Sigmoid colon (tissue), 4 donors: ENCODE measurements around the gene AASS.

Experiments used
- EP300 ChIP-seq, 4 donors: sonication (generic); formaldehyde crosslinking; IDR thresholded peaks; one replicate each; pipeline ENCODE4 v1.6.1; 2017; ENCODE audit warnings: antibody characterized with exemption in 4 of 4
- POLR2A ChIP-seq, 2 donors: fragments of 450-650 bp; IDR thresholded peaks; one replicate each; pipeline ENCODE4 v1.6.1; 2016; ENCODE audit warnings: antibody characterized with exemption in 2 of 2, mild to moderate bottlenecking in 2 of 2, moderate library complexity in 2 of 2
- POLR2AphosphoS5 ChIP-seq, 4 donors: sonication (generic); formaldehyde crosslinking; IDR thresholded peaks; one replicate each; pipeline ENCODE4 v1.6.1; 2017; ENCODE audit warnings: antibody characterized with exemption in 4 of 4
- TF ChIP-seq, protein P1 (sequence below), 4 experiments: fragments of 450-650 bp in 3 of 4; fragments of 200-600 bp in 1 of 4; IDR thresholded peaks; one replicate each; pipeline ENCODE4 v1.5.1; 2016 to 2019; ENCODE audit warnings: antibody characterized with exemption in 4 of 4, mild to moderate bottlenecking in 3 of 4, moderate library complexity in 2 of 4

DNA sequence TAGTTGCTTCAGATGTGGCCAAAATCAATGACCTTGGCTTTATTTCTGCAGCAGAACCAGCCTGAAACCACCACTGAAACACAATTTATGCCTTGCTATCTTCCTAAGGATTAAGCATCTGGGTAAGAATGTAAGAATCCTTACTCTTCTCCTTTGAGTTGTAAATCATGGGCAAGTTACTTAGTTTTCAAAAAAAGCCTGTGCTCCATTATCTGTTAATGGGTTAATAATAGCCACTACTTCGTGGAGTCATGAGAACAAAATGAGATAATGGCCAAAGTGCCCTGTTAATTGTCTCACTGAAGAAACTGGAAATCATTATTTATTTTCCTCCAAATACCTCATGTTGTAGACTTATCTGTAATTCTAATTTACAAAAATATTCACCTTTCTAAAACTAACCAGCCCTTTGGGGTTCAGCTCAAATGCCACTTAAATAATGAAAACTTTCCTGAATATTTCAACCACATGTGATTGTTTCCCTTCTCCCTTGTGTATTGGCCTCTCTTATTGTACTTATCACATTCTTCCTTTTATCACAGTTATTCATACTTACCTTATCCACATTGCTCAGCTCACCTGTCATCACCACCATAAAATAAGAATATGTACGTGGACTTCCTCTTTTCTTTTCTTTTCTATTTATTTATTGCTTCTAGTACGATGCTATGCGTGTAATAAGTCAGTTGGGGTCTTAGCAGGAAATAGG lies 2.0 kb upstream of the AASS start:
- TF ChIP-seq EP300 (IDR thresholded peaks at IDR 0.05) (no peak), POLR2A (IDR thresholded peaks at IDR 0.05) (no peak), POLR2AphosphoS5 (IDR thresholded peaks at IDR 0.05) (no peak)
- TF ChIP-seq, protein P1, sequence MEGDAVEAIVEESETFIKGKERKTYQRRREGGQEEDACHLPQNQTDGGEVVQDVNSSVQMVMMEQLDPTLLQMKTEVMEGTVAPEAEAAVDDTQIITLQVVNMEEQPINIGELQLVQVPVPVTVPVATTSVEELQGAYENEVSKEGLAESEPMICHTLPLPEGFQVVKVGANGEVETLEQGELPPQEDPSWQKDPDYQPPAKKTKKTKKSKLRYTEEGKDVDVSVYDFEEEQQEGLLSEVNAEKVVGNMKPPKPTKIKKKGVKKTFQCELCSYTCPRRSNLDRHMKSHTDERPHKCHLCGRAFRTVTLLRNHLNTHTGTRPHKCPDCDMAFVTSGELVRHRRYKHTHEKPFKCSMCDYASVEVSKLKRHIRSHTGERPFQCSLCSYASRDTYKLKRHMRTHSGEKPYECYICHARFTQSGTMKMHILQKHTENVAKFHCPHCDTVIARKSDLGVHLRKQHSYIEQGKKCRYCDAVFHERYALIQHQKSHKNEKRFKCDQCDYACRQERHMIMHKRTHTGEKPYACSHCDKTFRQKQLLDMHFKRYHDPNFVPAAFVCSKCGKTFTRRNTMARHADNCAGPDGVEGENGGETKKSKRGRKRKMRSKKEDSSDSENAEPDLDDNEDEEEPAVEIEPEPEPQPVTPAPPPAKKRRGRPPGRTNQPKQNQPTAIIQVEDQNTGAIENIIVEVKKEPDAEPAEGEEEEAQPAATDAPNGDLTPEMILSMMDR (IDR thresholded peaks at IDR 0.05) = no peak
